NT2/D1 (cell line): ENCODE measurements around the gene EFCAB6.

Experiments
- SUZ12 ChIP-seq: IDR thresholded peaks from 2 replicates; pipeline ENCODE4 v1.6.1; 2011; ENCODE audit not compliant: insufficient read length, insufficient read depth; ENCODE audit errors: extremely low read depth
- YY1 ChIP-seq: IDR thresholded peaks from 2 replicates; pipeline ENCODE4 v1.6.1; 2011; ENCODE audit not compliant: insufficient read length, insufficient read depth
- ZNF274 ChIP-seq: IDR thresholded peaks from 2 replicates; pipeline ENCODE4 v1.6.1; 2011; ENCODE audit warnings: mild to moderate bottlenecking, low read depth, low read length

GRCh38 chr22:43792905-43793304, 19.2 kb downstream of the EFCAB6 start:
- no peak for TF ChIP-seq YY1
- no peak for TF ChIP-seq SUZ12
- TF ChIP-seq ZNF274: no peak
